HG02981 (cell line): ENCODE data around the gene KRIT1.
"Not testable (repeated sequence)": the region's sequence is repeated elsewhere in the genome, so short reads cannot be mapped to it uniquely, and the experiment has no call there.

Experiments used
- ATAC-seq: cut with Tn5 transposase; IDR thresholded peaks from one replicate; pipeline ENCODE4 v1.9.1; 2021; ENCODE audit warnings: mild to moderate bottlenecking, moderate library complexity; ENCODE audit not compliant: unreplicated experiment

The KRIT1 gene

GRCh38 chr7:92250603-92251002 is 4.9 kb upstream of the KRIT1 start:
- ATAC-seq, result no peak

GRCh38 chr7:92246360-92247101 is 817 bp upstream of the KRIT1 start:
- ATAC-seq, result peak; percentile 29

GRCh38 chr7:92244808-92245486 is 767 bp downstream of the KRIT1 start:
- no peak for ATAC-seq

GRCh38 chr7:92242972-92243371 is 2.7 kb downstream of the KRIT1 start:
- ATAC-seq, result no peak

- ATAC-seq, result no peak
Measured at GRCh38 chr7:92230547-92230946, 15.2 kb downstream of the KRIT1 start.

GRCh38 chr7:92228742-92229141 is 17.0 kb downstream of the KRIT1 start:
- ATAC-seq, result no peak

GRCh38 chr7:92228100-92228499 is 17.6 kb downstream of the KRIT1 start:
- no peak for ATAC-seq

- ATAC-seq, result no peak
Measured at GRCh38 chr7:92226981-92227380, 18.7 kb downstream of the KRIT1 start.

GRCh38 chr7:92221766-92222165 is 23.9 kb downstream of the KRIT1 start:
- ATAC-seq, result no peak

- no peak for ATAC-seq
Measured at GRCh38 chr7:92206672-92207071, 39.0 kb downstream of the KRIT1 start.

GRCh38 chr7:92205987-92206386 is 39.7 kb downstream of the KRIT1 start:
- ATAC-seq, result no peak

- no peak for ATAC-seq
Measured at GRCh38 chr7:92200791-92201190, 44.9 kb downstream of the KRIT1 start.

GRCh38 chr7:92192326-92192725 is 53.4 kb downstream of the KRIT1 start:
- no peak for ATAC-seq

GRCh38 chr7:92189246-92189645 is 56.5 kb downstream of the KRIT1 start:
- not testable (repeated sequence) for ATAC-seq

GRCh38 chr7:92184294-92184693 is 61.4 kb downstream of the KRIT1 start:
- not testable (repeated sequence) for ATAC-seq

GRCh38 chr7:92178928-92179924 is 66.5 kb downstream of the KRIT1 start, which contains the start of gene LRRD1:
TSS of gene LRRD1 (minus strand) at chr7:92179142. CDS start at chr7:92165202, 13,940 bp downstream.
- ATAC-seq, result peak; percentile 99

GRCh38 chr7:92177362-92177761 is 68.4 kb downstream of the KRIT1 start:
- no peak for ATAC-seq

GRCh38 chr7:92169529-92169928 is 76.2 kb downstream of the KRIT1 start:
- ATAC-seq, result not testable (repeated sequence)

- no peak for ATAC-seq
Measured at GRCh38 chr7:92161271-92161670, 84.4 kb downstream of the KRIT1 start.

GRCh38 chr7:92158660-92159575 is 86.8 kb downstream of the KRIT1 start:
- ATAC-seq, result peak; percentile 96
